Karpas-422 (cell line): ENCODE measurements around the gene KCNIP1. TPM values are rescaled to one million over a fixed set of nuclear protein-coding genes. Genes with fewer than 3 reads are reported as not detected.

Experiments used
- DNase-seq: peaks from one replicate; pipeline ENCODE4 v3.0.0-alpha.2; 2015
- H2AFZ ChIP-seq: fragments of 200-600 bp; sonication (generic); 2 replicates; pipeline ENCODE4 v1.6.1; 2014; ENCODE audit warnings: antibody characterized with exemption, low read length, mixed read lengths
- H3K27ac ChIP-seq: fragments of 200-600 bp; sonication (generic); 2 replicates; pipeline ENCODE4 v1.5.1; 2014; ENCODE audit warnings: mild to moderate bottlenecking, low read length, moderate library complexity
- H3K27me3 ChIP-seq: fragments of 200-600 bp; sonication (generic); 2 replicates; pipeline ENCODE4 v1.6.1; 2014; ENCODE audit warnings: low read length, mixed read lengths
- H3K36me3 ChIP-seq: fragments of 200-600 bp; sonication (generic); 2 replicates; pipeline ENCODE4 v1.6.1; 2014; ENCODE audit warnings: low read length, mixed read lengths; ENCODE audit not compliant: insufficient read depth
- H3K4me1 ChIP-seq: fragments of 200-600 bp; sonication (generic); 2 replicates; pipeline ENCODE4 v1.6.1; 2014; ENCODE audit warnings: mild to moderate bottlenecking, low read length, mixed read lengths
- H3K4me2 ChIP-seq: fragments of 200-600 bp; sonication (generic); 2 replicates; pipeline ENCODE4 v1.6.1; 2014; ENCODE audit warnings: low read length, low read depth, mild to moderate bottlenecking; ENCODE audit not compliant: poor library complexity, severe bottlenecking
- H3K4me3 ChIP-seq: fragments of 200-600 bp; sonication (generic); 2 replicates; pipeline ENCODE4 v1.5.1; 2014; ENCODE audit warnings: mild to moderate bottlenecking, antibody characterized with exemption, low read length, mixed read lengths
- H3K79me2 ChIP-seq: fragments of 200-600 bp; sonication (generic); 2 replicates; pipeline ENCODE4 v1.6.1; 2014; ENCODE audit warnings: mild to moderate bottlenecking, low read length, mixed read lengths
- H3K9ac ChIP-seq: fragments of 200-600 bp; sonication (generic); 2 replicates; pipeline ENCODE4 v1.6.0; 2014; ENCODE audit warnings: low read length
- H3K9me2 ChIP-seq: fragments of 200-600 bp; sonication (generic), shearing (Covaris generic); replicated peaks from 2 replicates; pipeline ENCODE4 v1.6.0; 2014; ENCODE audit warnings: mild to moderate bottlenecking, low read length, moderate library complexity; ENCODE audit not compliant: insufficient read depth
- H3K9me3 ChIP-seq: fragments of 300-700, 200-600 bp; sonication (generic); 2 replicates; pipeline ENCODE4 v1.6.1; 2014; ENCODE audit warnings: low read length, mixed read lengths
- H4K20me1 ChIP-seq: fragments of 200-600 bp; sonication (generic); 2 replicates; pipeline ENCODE4 v1.6.1; 2014; ENCODE audit warnings: mild to moderate bottlenecking, antibody characterized with exemption, low read length, low read depth; ENCODE audit not compliant: insufficient read depth
- total RNA-seq: library from RNA; depleted of rRNA; stranded (reverse); fragments of >200 nt; shearing (Covaris generic); gene quantifications from 2 replicates; pipeline ENCODE4 v1.2.3, GENCODE V29; 2014; ENCODE audit warnings: low replicate concordance; rRNA removed

KCNIP1 gene
- total RNA-seq, 1 experiment from 2014 or later, result not detected

DNA sequence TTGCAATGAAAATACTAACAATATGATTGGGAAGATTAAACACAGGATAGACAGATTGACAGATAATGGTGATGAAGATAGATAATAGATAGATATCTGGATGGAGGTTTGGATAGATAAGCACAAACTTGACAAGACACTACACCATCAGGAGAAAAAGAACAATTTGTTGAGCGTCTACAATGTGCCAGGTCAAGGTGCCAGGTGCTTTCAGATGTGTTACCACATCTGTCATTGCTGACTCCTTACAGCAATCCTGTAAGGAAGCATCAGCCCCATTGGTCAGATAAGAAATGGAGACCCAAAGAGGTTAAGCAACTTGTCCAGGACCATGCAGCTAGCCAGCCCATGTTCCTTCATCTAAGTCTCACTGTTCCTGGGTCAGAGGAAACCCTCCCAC, 278.1 kb downstream of the KCNIP1 start:
- no peaks in the 10 kb centered on the region for H3K36me3 ChIP-seq
- no peak overlapping the region for H3K9ac ChIP-seq
- H3K9me2 ChIP-seq, result no peaks in the 10 kb centered on the region
- H3K79me2 ChIP-seq, result no peaks in the 10 kb centered on the region
- DNase-seq, result no peak
- H3K4me3 ChIP-seq, result no peak overlapping the region
- no peaks in the 10 kb centered on the region for H3K9me3 ChIP-seq
- H2AFZ ChIP-seq, result no peak overlapping the region
- H3K4me2 ChIP-seq, result no peak overlapping the region
- no peak overlapping the region for H3K27ac ChIP-seq
- H3K4me1 ChIP-seq, result peaks cover 14% of the 10 kb centered on the region
- no peaks in the 10 kb centered on the region for H4K20me1 ChIP-seq
- no peaks in the 10 kb centered on the region for H3K27me3 ChIP-seq

DNA sequence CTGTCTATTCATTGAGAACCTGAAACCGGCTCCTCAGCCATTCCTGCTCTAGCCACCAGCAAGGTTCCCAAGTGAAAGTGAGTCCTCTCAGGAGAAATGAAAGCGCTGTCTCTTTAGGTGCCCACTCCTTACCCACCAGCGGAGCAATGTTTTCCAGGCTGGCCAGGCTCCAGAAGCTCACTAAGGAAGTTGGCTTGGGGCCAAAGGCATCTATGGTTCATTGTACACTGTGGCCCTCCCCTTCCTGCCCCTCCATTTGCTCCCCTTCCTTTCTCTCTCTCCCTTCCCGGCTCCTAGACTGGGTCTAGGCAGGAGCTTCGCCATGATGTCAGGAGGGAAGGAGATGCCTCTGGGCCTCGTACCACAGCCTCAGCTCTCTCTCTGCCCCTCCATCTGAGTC, 278.6 kb downstream of the KCNIP1 start:
- no peak overlapping the region for H3K4me3 ChIP-seq
- no peaks in the 10 kb centered on the region for H3K9me3 ChIP-seq
- peaks cover 14% of the 10 kb centered on the region for H3K4me1 ChIP-seq
- H3K4me2 ChIP-seq, result no peak overlapping the region
- H4K20me1 ChIP-seq, result no peaks in the 10 kb centered on the region
- H3K9ac ChIP-seq, result no peak overlapping the region
- no peaks in the 10 kb centered on the region for H3K9me2 ChIP-seq
- H3K27ac ChIP-seq, result no peak overlapping the region
- DNase-seq, result no peak
- H3K36me3 ChIP-seq, result no peaks in the 10 kb centered on the region
- no peak overlapping the region for H2AFZ ChIP-seq
- H3K27me3 ChIP-seq, result no peaks in the 10 kb centered on the region
- no peaks in the 10 kb centered on the region for H3K79me2 ChIP-seq

DNA sequence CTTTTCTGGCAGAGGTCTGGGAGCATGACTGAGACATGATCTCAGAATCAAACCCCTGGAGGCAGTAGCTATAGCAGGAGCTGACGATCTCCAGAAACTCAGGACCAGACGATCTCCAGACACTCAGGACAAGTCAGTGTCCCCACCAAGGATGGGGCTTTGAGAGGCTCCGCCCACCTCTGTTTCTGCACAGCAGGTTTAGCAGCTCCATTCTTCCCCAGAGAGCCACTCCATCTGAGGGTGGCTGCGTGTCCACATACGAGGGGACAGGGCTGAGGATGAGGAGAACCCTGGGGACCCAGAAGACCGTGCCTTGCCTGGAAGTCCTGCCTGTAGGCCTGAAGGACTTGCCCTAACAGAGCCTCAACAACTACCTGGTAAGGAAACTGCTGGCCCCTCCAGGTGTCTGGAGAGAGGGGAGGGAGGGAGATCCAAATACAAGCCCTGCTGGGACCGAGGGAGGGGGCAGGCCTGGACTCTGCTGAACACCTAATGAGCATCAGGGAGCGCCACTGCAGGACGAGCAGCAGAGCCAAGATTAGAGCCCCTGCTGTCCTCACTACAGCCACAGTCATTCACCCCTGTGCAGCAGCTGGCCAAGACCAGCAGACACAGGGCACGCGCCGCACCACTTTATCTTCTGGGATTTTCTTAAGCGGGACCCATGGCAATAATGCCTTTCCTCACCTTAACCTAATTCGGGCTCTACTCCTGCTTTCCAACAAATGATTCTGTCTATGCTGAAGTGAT, 279.9 kb downstream of the KCNIP1 start, which contains the start of gene GABRP:
GABRP (plus strand) TSS at position 228 of the 750 bp plus-strand sequence. CDS start 4,891 bp downstream, outside the sequence.
- Histone ChIP-seq H3K4me2 (no peak within 1 kb of the TSS), H3K27me3 (no peaks in the 10 kb centered on the region), H3K4me1 (peaks cover 14% of the 10 kb centered on the region), H3K79me2 (no peaks in the 10 kb centered on the region), H3K9ac (no peak within 1 kb of the TSS), H3K9me3 (no peaks in the 10 kb centered on the region), H3K4me3 (no peak within 1 kb of the TSS), H3K27ac (no peak within 1 kb of the TSS), H3K9me2 (no peaks in the 10 kb centered on the region), H3K36me3 (no peaks in the 10 kb centered on the region), H2AFZ (no peak within 1 kb of the TSS), H4K20me1 (no peaks in the 10 kb centered on the region)
- DNase-seq, result no peak

DNA sequence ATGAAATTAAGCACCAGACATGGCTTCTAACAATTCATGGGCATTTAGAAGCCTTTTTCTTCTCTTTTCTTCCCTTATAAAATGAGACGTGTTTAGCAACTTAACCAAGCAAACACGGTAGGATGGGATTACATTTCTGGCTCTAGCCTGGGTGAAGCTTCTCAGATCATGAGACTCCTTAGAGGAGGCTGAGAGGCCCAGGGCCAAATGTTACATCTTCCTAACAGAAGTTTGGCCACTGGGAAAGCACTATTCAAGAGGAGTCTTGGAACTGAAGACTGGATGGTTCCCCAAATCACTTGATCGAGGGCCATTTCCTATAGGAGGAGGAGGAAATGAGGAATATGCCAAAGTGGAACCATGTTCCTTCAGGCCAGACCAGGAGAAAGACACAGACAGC, 281.6 kb downstream of the KCNIP1 start:
- Histone ChIP-seq H4K20me1 (no peaks in the 10 kb centered on the region), H3K27ac (no peak overlapping the region), H3K36me3 (no peaks in the 10 kb centered on the region), H3K9me2 (no peaks in the 10 kb centered on the region), H3K4me2 (no peak overlapping the region), H3K4me3 (no peak overlapping the region), H2AFZ (no peak overlapping the region), H3K9ac (no peak overlapping the region), H3K9me3 (no peaks in the 10 kb centered on the region), H3K4me1 (peaks cover 14% of the 10 kb centered on the region), H3K79me2 (no peaks in the 10 kb centered on the region), H3K27me3 (no peaks in the 10 kb centered on the region)
- no peak for DNase-seq

Other genes with a start within 250 kb of the KCNIP1 start
- 0.22 and 0.82 TPM in 2 replicates for gene LCP2, start 206.2 kb upstream of the KCNIP1 start, total RNA-seq
- gene KCNMB1, start 114.7 kb upstream of the KCNIP1 start, total RNA-seq, result not detected in 2 replicates